HEK293 (cell line): ENCODE data around the gene RHEB.
"Not testable (repeated sequence)": the region's sequence is repeated elsewhere in the genome, so short reads cannot be mapped to it uniquely, and the experiment has no call there.

ENCODE experiments used
- ZBTB21 ChIP-seq: fragments of 450-650 bp; formaldehyde crosslinking; IDR thresholded peaks from 2 replicates; pipeline ENCODE4 v1.5.1; 2017; ENCODE audit warnings: missing biosample characterization, missing genetic modification characterization
- ZBTB7A ChIP-seq: fragments of 450-650 bp; formaldehyde crosslinking; IDR thresholded peaks from 2 replicates; pipeline ENCODE4 v1.5.1; 2016; ENCODE audit warnings: low read depth, missing biosample characterization, missing genetic modification characterization
- ZNF138 ChIP-seq: fragments of 450-650 bp; formaldehyde crosslinking; IDR thresholded peaks from 2 replicates; pipeline ENCODE4 v1.5.1; 2016; ENCODE audit warnings: missing biosample characterization, missing genetic modification characterization, borderline replicate concordance
- ZNF175 ChIP-seq: fragments of 450-650 bp; formaldehyde crosslinking; IDR thresholded peaks from 2 replicates; pipeline ENCODE4 v1.5.1; 2016; ENCODE audit warnings: missing biosample characterization, missing genetic modification characterization
- ZNF311 ChIP-seq: fragments of 450-650 bp; formaldehyde crosslinking; IDR thresholded peaks from 2 replicates; pipeline ENCODE4 v1.5.1; 2017; ENCODE audit warnings: missing biosample characterization, missing genetic modification characterization, borderline replicate concordance
- ZNF433 ChIP-seq: fragments of 450-650 bp; formaldehyde crosslinking; IDR thresholded peaks from 2 replicates; pipeline ENCODE4 v1.5.1; 2016; ENCODE audit warnings: missing biosample characterization, missing genetic modification characterization, low read depth
- TF ChIP-seq, protein P1 (sequence below): fragments of 450-650 bp; formaldehyde crosslinking; IDR thresholded peaks from 2 replicates; pipeline ENCODE4 v1.5.1; 2016; ENCODE audit warnings: missing biosample characterization, missing genetic modification characterization
- TF ChIP-seq, protein P2 (sequence below): fragments of 450-650 bp; formaldehyde crosslinking; IDR thresholded peaks from 2 replicates; pipeline ENCODE4 v1.5.1; 2016; ENCODE audit warnings: missing biosample characterization, missing genetic modification characterization
- TF ChIP-seq, protein P3 (sequence below): fragments of 450-650 bp; formaldehyde crosslinking; conservative IDR thresholded peaks from 2 replicates; pipeline ENCODE4 v1.5.1; 2016; ENCODE audit warnings: low read depth, missing biosample characterization, missing genetic modification characterization

DNA sequence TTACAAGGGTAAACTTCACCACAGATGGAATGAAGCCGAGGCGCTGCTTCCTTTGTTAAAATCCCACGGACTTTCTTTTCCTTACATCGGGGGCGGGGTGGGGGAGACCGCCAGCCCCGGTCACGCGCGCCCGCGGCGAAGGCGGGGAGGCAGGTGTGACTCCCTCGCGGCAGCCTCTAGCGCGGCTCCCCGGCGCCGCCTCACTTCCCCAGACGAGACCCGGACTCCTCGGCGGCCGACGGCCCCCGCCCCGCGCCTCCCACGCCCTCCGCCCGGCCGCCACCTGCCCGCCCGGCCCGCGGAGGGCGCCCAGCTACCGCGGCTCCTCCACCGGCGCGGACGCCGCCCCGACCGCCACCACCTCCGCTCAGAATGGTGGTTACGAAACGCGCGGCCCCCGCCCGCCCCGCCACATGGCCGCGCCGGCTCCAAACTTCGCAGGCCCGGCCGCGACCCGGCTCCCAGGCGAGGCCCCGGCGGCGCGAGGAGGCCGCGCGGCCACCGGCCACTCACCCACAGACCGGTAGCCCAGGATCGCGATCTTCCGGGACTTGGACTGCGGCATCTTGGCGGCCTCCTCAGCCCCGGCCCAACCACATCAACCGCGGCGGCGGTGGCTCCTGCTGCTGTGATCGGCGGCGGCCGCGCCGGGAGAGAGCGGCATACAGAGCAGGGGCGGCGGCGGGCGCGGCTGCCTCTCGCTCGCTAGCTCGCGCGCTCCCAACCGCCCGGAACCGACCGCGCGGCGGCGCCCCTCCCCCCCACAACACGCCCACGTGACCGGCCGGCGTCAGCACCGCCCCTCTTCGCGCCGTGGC lies 539 bp downstream of the RHEB start:
- not testable (repeated sequence) for TF ChIP-seq ZBTB7A (tag by site-specific recombination); ZNF311 (tag by site-specific recombination); ZBTB21 (tag by site-specific recombination); ZNF175; ZNF433 (tag by site-specific recombination); ZNF138
- TF ChIP-seq, protein P1, sequence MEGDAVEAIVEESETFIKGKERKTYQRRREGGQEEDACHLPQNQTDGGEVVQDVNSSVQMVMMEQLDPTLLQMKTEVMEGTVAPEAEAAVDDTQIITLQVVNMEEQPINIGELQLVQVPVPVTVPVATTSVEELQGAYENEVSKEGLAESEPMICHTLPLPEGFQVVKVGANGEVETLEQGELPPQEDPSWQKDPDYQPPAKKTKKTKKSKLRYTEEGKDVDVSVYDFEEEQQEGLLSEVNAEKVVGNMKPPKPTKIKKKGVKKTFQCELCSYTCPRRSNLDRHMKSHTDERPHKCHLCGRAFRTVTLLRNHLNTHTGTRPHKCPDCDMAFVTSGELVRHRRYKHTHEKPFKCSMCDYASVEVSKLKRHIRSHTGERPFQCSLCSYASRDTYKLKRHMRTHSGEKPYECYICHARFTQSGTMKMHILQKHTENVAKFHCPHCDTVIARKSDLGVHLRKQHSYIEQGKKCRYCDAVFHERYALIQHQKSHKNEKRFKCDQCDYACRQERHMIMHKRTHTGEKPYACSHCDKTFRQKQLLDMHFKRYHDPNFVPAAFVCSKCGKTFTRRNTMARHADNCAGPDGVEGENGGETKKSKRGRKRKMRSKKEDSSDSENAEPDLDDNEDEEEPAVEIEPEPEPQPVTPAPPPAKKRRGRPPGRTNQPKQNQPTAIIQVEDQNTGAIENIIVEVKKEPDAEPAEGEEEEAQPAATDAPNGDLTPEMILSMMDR, result not testable (repeated sequence)
- TF ChIP-seq, protein P2, sequence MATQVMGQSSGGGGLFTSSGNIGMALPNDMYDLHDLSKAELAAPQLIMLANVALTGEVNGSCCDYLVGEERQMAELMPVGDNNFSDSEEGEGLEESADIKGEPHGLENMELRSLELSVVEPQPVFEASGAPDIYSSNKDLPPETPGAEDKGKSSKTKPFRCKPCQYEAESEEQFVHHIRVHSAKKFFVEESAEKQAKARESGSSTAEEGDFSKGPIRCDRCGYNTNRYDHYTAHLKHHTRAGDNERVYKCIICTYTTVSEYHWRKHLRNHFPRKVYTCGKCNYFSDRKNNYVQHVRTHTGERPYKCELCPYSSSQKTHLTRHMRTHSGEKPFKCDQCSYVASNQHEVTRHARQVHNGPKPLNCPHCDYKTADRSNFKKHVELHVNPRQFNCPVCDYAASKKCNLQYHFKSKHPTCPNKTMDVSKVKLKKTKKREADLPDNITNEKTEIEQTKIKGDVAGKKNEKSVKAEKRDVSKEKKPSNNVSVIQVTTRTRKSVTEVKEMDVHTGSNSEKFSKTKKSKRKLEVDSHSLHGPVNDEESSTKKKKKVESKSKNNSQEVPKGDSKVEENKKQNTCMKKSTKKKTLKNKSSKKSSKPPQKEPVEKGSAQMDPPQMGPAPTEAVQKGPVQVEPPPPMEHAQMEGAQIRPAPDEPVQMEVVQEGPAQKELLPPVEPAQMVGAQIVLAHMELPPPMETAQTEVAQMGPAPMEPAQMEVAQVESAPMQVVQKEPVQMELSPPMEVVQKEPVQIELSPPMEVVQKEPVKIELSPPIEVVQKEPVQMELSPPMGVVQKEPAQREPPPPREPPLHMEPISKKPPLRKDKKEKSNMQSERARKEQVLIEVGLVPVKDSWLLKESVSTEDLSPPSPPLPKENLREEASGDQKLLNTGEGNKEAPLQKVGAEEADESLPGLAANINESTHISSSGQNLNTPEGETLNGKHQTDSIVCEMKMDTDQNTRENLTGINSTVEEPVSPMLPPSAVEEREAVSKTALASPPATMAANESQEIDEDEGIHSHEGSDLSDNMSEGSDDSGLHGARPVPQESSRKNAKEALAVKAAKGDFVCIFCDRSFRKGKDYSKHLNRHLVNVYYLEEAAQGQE, result not testable (repeated sequence)
- TF ChIP-seq, protein P3, sequence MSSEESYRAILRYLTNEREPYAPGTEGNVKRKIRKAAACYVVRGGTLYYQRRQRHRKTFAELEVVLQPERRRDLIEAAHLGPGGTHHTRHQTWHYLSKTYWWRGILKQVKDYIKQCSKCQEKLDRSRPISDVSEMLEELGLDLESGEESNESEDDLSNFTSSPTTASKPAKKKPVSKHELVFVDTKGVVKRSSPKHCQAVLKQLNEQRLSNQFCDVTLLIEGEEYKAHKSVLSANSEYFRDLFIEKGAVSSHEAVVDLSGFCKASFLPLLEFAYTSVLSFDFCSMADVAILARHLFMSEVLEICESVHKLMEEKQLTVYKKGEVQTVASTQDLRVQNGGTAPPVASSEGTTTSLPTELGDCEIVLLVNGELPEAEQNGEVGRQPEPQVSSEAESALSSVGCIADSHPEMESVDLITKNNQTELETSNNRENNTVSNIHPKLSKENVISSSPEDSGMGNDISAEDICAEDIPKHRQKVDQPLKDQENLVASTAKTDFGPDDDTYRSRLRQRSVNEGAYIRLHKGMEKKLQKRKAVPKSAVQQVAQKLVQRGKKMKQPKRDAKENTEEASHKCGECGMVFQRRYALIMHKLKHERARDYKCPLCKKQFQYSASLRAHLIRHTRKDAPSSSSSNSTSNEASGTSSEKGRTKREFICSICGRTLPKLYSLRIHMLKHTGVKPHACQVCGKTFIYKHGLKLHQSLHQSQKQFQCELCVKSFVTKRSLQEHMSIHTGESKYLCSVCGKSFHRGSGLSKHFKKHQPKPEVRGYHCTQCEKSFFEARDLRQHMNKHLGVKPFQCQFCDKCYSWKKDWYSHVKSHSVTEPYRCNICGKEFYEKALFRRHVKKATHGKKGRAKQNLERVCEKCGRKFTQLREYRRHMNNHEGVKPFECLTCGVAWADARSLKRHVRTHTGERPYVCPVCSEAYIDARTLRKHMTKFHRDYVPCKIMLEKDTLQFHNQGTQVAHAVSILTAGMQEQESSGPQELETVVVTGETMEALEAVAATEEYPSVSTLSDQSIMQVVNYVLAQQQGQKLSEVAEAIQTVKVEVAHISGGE (tag by site-specific recombination), result not testable (repeated sequence)
